ENCODE measurements around the gene JAG1.
"Not testable (repeated sequence)": the region's sequence is repeated elsewhere in the genome, so short reads cannot be mapped to it uniquely, and the experiment has no call there.

The JAG1 gene

DNA sequence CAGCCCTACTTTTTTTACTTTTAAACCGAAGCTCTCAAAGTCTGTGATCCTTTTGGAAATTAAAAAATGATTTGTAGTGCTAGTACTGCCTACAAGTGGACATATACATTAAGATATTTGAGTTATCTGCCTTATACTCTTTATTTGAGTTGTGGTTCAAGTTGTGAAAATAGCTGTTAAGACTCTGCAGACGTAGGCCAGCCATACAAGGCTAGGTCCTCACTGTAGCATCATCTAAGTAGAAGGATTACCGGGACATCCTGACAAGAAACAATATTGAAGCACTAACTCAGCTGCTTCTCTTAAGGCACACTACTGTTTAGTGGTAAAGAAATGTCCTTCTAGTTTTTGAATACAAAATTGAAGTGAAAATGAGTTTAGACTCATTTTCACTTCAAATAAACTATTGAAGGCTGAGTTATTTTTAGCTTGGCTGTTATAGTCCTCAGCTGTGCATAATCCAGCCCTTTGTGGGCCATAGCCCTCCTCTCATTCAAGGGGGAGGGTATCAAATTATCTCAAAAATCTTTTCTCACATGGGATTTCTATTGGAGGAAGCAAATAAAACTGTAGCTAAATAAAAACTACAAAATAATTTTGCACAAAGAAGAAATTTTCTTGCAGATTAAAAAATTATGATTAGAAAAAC, 68.1 kb downstream of the JAG1 start:
- no peak for DNase-seq

DNA sequence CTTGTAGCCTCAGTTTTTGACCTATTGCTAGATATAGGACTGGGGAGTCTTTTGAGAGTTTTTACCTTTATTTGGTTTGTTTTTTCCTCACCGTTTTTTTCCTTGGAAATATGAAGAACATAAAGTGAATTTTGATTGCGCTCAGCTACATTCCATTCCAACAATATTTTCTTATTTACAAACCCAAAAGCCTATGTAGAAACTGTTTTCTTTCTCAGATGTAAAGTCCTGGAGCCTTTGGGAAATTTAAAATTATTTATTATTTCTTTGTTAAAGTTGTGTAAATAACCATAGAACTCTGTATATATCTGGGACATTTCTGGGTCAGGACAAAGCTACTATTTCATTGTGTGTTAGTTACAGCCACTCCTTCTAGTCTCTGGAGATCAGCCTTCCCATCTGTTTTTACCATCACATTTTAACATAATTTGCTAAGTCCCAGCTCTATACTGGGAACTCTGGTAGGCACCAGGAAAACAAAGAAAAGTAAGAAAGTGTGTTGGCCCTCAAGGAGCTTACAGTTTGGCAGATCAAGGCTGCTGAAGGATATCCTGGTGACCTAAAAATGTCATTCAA, 68.8 kb downstream of the JAG1 start:
- no peak for DNase-seq

DNA sequence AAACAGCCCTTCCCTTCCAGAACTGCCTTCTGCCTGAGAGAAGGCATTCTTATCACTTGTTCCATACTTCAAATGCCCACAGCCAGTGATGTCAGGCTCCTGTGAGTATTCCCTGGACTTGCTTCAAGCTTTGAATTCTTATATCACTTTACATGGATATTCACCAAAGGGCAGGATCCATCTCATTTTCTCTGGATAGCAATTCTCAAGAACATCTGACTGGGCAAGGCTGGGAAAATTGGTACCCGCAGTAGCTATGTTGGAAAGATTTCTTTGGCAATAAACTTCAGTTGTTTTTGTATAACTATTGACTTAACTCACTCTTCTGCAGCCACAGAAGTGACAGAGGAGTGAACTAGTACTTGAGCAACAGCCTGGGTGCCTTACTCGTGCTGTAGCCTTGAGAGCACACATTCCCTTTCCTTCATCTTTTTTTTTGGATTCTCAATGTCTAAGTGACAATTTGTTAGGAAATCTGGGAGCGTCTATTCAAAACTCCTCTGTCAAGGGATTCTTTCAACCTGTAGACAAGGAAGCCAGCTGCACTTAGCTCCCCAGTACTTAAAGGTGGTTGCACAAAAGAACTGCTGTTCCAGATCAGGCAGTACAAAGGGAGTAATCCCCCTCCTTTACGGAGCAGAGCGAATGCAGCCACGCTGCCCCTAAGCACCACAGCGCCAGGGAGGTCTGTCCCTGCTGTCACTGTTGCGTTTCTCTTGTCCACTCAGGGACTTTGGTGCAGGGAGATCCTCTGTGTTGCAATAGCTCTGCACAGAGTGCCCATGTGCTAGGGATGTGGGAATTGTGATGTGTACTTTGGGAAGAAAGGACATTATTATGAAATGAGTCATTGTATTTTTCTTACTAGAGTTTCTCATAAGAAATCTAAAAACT, 69.6 kb downstream of the JAG1 start:
- DNase-seq, result peak; percentile 90

DNA sequence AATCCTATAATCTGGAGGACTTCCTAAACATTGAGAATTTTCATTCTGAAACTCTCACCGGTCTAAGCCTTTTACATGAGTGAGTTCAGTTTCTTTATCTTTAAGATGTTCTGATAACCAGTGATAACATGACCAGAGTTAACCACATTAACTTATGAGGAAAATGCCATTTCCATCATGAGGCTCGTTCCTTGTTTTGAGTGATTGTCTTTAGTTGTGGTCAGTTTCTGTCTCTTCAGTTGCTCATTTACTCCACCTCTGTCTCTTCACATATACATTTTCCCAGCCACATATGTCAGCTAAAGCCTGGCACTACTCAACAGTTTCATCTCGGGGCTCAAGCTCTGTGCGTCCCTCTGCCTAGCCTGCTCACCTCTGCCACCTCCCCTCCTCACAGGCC, 70.4 kb downstream of the JAG1 start:
- no peak for DNase-seq

DNA sequence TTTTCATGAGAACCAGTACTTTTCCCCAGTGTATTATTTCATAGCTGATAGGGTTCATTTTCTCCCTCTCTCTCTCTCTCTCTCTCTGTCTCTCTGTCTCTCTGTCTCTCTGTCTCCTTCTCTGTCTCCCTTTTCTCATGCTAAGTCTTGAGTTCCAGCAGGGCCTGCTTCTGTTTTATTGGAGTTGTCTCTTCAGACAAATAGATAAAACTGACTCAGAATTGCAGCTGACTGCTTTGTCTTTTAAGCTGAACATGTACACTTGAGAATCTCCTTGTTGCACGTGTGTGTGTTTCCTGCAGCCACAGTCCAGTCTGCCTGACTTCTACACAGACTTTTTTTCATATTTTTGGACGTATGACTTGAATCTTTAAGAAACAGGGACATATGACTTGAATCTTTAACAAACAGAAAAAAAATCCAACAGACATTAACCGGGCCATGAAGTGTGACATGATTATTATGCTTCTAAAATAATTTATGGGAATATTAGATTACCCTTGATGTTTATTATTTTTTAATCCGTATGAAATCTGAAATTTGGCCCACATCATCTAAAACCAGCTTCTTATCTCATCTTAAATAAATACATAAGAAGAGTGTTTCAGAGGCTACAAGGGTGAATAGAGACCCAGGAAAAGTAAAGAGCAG, 71.5 kb downstream of the JAG1 start:
- no peak for DNase-seq

DNA sequence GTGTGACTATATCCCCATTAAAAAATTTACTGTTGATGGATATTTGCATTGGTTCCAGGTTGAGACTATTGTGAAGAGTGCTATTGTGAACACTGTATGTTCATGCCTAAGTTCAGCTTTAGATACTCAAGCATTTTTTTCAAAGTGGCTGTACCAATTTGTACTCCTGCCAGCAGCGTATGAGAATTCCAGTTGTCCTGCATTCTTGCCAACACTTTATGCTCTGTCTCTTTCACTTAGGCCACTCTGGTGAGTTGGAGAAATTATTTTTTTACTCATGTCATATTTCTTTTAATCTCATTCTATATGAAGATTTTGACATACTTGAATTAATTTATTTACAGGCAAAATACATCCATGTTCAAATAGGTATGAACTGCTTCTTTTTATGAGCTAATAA, 76.2 kb downstream of the JAG1 start:
- no peak for DNase-seq

DNA sequence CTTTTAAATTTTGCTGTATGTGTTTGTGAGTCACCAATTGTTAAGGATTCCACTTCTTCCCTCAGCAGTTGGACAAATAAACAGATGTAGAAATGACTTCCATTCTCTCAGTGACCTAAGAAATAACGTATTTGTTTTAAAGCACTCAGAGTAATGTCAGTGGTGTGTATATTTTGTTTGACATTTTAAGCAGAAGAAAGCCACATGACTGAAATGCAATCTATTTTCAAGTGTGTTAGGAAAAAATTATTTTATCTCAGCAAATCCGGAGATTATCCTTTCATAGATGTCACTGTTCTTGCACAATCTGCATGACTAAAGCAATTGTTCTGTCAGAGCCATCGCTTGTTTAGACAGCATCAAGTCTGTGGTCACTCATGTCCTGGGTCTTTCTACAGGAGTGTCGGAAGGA, 77.1 kb downstream of the JAG1 start:
- DNase-seq, result peak; percentile 52

DNA sequence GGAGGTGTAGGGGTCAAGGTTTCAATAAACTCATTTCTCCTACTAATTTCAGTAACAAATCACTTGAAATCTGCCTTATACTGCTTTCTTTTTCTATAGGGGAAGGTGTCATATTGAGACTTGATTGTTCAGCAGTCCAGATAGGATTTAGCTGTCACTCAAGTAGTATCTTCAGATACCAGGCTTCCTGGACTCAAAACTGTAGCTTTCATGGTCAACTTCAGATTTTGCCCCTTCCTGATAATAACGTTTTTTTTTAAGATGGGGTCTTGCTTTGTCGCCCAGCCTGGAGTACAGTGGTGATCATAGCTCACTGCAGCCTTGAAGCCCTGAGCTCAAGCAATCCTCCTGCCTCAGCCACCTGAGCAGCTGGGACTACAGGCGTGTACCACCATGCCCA, 77.8 kb downstream of the JAG1 start:
- no peak for DNase-seq

DNA sequence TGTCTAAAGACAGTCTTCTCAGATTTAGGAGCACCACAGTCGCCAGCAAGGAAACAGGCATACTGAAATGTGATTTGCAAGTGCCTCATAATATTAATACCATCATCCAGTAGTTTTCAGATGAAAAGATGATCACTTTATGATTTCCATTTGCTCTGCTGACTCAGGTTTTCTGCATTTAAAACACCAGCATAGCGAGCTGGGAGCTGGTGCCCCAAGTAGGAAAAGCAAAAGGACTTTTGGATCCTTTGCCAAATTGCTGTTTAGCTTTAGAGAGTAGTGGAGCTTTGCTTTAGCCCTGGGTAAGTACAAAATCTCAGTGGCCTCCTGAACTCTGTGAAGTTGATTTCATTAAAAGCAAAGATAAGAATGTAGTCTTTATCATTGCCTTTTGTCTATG, 78.5 kb downstream of the JAG1 start:
- no peak for DNase-seq

DNA sequence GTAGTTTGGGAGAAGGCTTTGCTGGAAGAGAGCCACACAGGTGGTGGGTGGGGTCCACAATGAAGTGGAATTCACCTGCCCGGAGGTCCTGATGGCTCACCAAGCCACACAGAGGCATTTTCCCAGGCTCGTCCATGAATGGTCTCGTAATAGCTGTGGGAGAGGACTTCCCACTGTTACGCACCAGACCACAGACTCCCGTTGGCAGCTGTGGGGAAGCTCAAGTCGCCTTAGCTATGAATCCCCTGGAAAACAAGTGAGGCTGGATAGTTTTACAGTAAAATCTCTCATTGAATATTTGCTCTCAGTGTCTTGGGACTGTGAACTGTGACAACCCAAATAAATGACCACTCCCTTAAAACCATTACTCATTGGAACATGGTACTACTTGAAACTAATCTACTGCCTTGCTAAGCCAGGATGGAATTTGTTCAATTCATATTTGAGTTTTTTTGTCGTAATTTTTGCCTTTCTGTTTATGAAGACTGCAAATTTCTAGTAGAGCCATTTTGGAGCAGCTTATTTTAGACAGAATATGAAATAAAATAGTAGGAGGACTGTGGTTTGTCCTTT, 79.4 kb downstream of the JAG1 start:
- DNase-seq, result no peak

DNA sequence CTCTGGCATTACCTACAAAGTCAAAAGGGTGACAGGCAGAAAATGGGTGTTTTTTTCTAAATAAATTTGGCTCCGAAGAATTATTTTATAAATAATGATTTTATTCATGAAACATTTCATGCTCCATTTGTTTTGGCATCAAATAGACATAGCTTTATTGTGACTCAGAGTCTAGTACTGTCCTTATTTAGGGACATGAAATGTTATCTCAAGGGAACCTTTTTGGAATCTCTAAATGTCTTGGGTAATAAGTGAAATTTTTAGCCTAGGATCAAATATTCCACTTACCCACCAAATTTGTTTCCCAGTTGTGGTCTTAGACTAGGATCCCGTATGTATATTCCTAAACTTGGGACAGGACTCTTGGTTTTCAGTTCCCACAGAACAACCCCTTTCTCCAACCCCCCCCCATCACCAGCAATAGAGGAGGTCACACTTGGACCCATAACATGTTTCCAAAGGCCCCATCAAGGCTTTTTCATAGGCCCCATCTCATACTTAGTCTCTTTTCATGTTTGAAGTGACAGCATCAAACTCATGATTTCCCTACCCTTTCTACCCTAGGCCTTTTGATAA, 81.8 kb downstream of the JAG1 start:
- DNase-seq, result peak; percentile 54

DNA sequence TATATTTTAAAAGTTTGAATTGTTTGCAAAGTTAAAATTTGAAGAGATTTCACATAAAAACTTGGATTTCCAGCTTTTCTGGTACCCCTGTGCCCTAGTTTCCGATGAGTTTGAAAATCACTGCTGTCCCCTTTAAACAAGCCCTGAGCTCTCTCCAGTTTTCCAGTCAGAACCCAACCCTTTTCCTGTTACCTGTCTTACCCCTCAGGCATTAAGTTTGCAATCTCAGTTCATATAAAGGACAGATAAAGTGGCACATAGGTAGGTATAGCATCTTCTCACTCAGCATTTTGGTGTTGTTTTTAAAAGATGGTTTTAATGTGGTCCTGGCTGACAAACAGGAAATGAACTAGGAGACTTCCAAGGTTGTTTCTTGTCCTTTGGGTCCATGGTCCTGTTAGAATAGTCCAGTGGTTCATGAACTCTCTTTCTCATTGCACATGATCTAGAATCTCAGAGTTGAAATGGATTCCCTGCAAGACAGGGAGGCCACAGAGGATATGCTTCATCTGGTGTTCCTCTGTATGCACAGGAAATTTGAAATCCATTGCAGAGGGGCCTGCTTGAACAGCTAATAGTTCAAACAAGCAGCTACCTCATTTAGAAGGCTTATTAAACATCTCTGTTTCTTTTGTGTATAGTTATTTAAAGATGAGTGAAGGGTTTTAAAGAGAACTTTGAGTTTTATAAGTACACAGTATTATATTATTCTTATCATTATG, 82.7 kb downstream of the JAG1 start:
- no peak for DNase-seq

DNA sequence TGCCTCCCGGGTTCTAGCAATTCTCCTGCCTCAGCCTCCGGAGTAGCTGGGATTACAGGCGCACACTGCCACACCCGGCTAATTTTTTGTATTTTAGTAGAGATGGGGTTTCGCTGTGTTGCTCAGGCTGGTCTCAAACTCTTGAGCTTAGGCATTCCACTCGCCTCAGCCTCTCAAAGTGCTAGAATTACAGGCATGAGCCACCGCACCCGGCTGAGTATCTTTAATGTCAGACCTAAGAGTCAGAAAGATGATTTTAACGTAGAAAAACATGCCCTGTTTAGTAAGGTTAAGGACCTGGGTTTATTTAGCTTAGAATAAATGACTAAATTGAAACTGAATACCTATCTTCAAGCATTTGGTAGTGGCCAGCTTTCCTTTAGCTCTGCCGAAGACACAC, 83.4 kb downstream of the JAG1 start:
- not testable (repeated sequence) for DNase-seq

All from fibroblast of skin of right quadriceps (primary cell).